Measurements from ENCODE around the gene OTP.

The OTP gene

GRCh38 chr5:77658662-77659061 lies 20.1 kb upstream of the OTP start:
- TF ChIP-seq ELF4 (IDR thresholded peaks at IDR 0.05) (no peak), HDGF (IDR thresholded peaks at IDR 0.05; ENCODE audit: borderline replicate concordance) (no peak)
- POLR2A ChIA-PET, result no interaction called here
- CTCF ChIA-PET, result interaction anchor here (1.4 kb wide), 1 partner anchor 12 kb away, joined by 3 read pairs; no protein-coding TSS in a partner anchor
- DNase-seq (ENCODE audit: extremely low spot score), result no peak

DNA sequence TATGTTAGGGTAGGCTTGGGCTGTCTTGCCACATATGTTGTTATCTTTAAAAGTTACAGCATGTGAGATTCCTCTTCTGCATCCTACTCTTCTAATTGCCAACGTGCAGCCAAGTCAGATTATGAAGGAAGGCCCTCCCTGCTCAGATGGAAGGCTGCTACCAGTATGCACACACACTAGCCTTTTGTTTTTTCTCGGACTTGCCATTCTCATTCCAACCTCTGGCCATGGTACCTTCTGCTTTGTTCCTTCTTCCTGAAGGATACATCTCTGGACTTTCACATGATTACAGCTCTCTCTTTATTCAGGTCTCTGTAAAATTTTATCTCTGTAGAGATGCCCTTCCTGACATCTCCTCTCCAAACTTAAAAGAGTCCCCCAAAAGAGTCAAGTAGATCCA lies 12.8 kb upstream of the OTP start:
- no peak for TF ChIP-seq BHLHE40 (IDR thresholded peaks at IDR 0.05; ENCODE audit: borderline replicate concordance)
- TF ChIP-seq FOXM1 (IDR thresholded peaks at IDR 0.05; ENCODE audit: borderline replicate concordance), result no peak
- TF ChIP-seq CTBP1 (IDR thresholded peaks at IDR 0.05; ENCODE audit: borderline replicate concordance), result no peak
- TF ChIP-seq ZNF384 (IDR thresholded peaks at IDR 0.05), result no peak
- ChIA-PET CTCF (no interaction called here), POLR2A (no interaction called here)
- DNase-seq (ENCODE audit: extremely low spot score), result no peak

GRCh38 chr5:77650686-77651085 lies 12.2 kb upstream of the OTP start:
- ChIA-PET POLR2A (no interaction called here), CTCF (interaction anchor here (0.6 kb wide), 1 partner anchor 46 kb away, joined by 3 read pairs; no protein-coding TSS in a partner anchor)
- TF ChIP-seq L3MBTL2 (conservative IDR thresholded peaks at IDR 0.05) (no peak), TARDBP (IDR thresholded peaks at IDR 0.05) (no peak), SUZ12 (IDR thresholded peaks at IDR 0.05) (no peak), ELF4 (IDR thresholded peaks at IDR 0.05) (no peak), ZNF384 (IDR thresholded peaks at IDR 0.05) (no peak), CTBP1 (IDR thresholded peaks at IDR 0.05; ENCODE audit: borderline replicate concordance) (no peak), BHLHE40 (IDR thresholded peaks at IDR 0.05; ENCODE audit: borderline replicate concordance) (no peak), FOXK2 (IDR thresholded peaks at IDR 0.05) (no peak), PKNOX1 (IDR thresholded peaks at IDR 0.05) (no peak), LEF1 (IDR thresholded peaks at IDR 0.05; ENCODE audit: borderline replicate concordance) (no peak), SP1 (IDR thresholded peaks at IDR 0.05) (no peak), NFRKB (IDR thresholded peaks at IDR 0.05) (no peak), ARNT (IDR thresholded peaks at IDR 0.05) (no peak)
- no peak for DNase-seq (ENCODE audit: extremely low spot score)

- ChIA-PET POLR2A (no interaction called here), CTCF (no interaction called here)
- TF ChIP-seq L3MBTL2 (conservative IDR thresholded peaks at IDR 0.05) (no peak), ZNF384 (IDR thresholded peaks at IDR 0.05) (no peak), BHLHE40 (IDR thresholded peaks at IDR 0.05; ENCODE audit: borderline replicate concordance) (no peak), HDGF (IDR thresholded peaks at IDR 0.05; ENCODE audit: borderline replicate concordance) (no peak), TARDBP (IDR thresholded peaks at IDR 0.05) (no peak), FOXM1 (IDR thresholded peaks at IDR 0.05; ENCODE audit: borderline replicate concordance) (no peak), LEF1 (IDR thresholded peaks at IDR 0.05; ENCODE audit: borderline replicate concordance) (no peak), PKNOX1 (IDR thresholded peaks at IDR 0.05) (no peak), CTBP1 (IDR thresholded peaks at IDR 0.05; ENCODE audit: borderline replicate concordance) (no peak), NFRKB (IDR thresholded peaks at IDR 0.05) (no peak), ARNT (IDR thresholded peaks at IDR 0.05) (no peak), FOXK2 (IDR thresholded peaks at IDR 0.05) (no peak)
- DNase-seq (ENCODE audit: extremely low spot score), result no peak
These were observed 11.3 kb upstream of the OTP start for GRCh38 chr5:77649776-77650175.

GRCh38 chr5:77645995-77646639 lies 7.6 kb upstream of the OTP start:
- no peak for DNase-seq (ENCODE audit: extremely low spot score)
- no peak for TF ChIP-seq SP1 (IDR thresholded peaks at IDR 0.05)
- no peak for TF ChIP-seq L3MBTL2 (conservative IDR thresholded peaks at IDR 0.05)
- no peak for TF ChIP-seq HDGF (IDR thresholded peaks at IDR 0.05; ENCODE audit: borderline replicate concordance)
- no peak for TF ChIP-seq LEF1 (IDR thresholded peaks at IDR 0.05; ENCODE audit: borderline replicate concordance)
- no peak for TF ChIP-seq BHLHE40 (IDR thresholded peaks at IDR 0.05; ENCODE audit: borderline replicate concordance)
- TF ChIP-seq ARNT (IDR thresholded peaks at IDR 0.05), result no peak
- TF ChIP-seq NFRKB (IDR thresholded peaks at IDR 0.05), result no peak
- no peak for TF ChIP-seq CTBP1 (IDR thresholded peaks at IDR 0.05; ENCODE audit: borderline replicate concordance)
- no peak for TF ChIP-seq SUZ12 (IDR thresholded peaks at IDR 0.05)
- TF ChIP-seq FOXK2 (IDR thresholded peaks at IDR 0.05), result no peak
- TF ChIP-seq ZNF384 (IDR thresholded peaks at IDR 0.05), result no peak
- TF ChIP-seq FOXA1 (IDR thresholded peaks at IDR 0.05), result no peak
- no peak for TF ChIP-seq PKNOX1 (IDR thresholded peaks at IDR 0.05)
- TF ChIP-seq ELF4 (IDR thresholded peaks at IDR 0.05), result no peak
- CTCF ChIA-PET, result interaction anchor here (0.5 to 1.4 kb wide), 6 partner anchors 12 to 1906 kb away, joined by 3 to 5 read pairs (median 3); no protein-coding TSS in a partner anchor
- POLR2A ChIA-PET, result interaction anchor here (1.0 kb wide), 1 partner anchor 16 kb away, joined by 7 read pairs; no protein-coding TSS in a partner anchor

- peak; percentile 87 for DNase-seq (ENCODE audit: extremely low spot score)
- TF ChIP-seq ARNT (IDR thresholded peaks at IDR 0.05) (0 out of 2 replicates have a peak, but pooled peaks have one; percentile 16), SUZ12 (IDR thresholded peaks at IDR 0.05) (no peak), FOXM1 (IDR thresholded peaks at IDR 0.05; ENCODE audit: borderline replicate concordance) (peak; percentile 69; the same call in 1 of the 2 replicates), NFRKB (IDR thresholded peaks at IDR 0.05) (no peak)
- ChIA-PET CTCF (interaction anchor here (1.1 to 1.4 kb wide), 2 partner anchors 15 to 18 kb away, joined by 3 to 5 read pairs; no protein-coding TSS in a partner anchor), POLR2A (interaction anchor here (1.0 kb wide), 1 partner anchor 15 kb away, joined by 7 read pairs; no protein-coding TSS in a partner anchor)
These were observed 6.9 kb upstream of the OTP start for GRCh38 chr5:77645158-77645994.
